ENCODE measurements around the gene RTN3.

DNA sequence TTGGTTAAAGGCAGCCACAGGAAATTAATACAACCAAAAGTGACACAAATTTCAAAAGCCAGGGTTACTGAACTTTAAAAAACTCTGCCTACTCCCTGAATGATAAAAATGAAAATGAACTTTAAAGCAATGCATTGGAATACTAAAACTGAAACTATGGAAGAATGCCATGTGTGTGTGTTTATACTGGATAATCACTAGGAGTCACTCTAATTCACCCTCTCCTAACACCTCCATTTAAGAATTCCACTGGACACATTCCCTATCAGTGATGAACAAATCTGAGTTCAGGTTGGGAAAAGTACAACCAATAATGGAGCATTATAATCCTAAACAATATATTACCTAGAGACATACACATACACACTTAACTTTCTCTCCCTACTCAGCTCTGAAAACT lies 39.6 kb upstream of the RTN3 start:
- no peak for TF ChIP-seq OSR1 (CRISPR knock-in tag; IDR thresholded peaks at IDR 0.05)
- TF ChIP-seq, protein P1, sequence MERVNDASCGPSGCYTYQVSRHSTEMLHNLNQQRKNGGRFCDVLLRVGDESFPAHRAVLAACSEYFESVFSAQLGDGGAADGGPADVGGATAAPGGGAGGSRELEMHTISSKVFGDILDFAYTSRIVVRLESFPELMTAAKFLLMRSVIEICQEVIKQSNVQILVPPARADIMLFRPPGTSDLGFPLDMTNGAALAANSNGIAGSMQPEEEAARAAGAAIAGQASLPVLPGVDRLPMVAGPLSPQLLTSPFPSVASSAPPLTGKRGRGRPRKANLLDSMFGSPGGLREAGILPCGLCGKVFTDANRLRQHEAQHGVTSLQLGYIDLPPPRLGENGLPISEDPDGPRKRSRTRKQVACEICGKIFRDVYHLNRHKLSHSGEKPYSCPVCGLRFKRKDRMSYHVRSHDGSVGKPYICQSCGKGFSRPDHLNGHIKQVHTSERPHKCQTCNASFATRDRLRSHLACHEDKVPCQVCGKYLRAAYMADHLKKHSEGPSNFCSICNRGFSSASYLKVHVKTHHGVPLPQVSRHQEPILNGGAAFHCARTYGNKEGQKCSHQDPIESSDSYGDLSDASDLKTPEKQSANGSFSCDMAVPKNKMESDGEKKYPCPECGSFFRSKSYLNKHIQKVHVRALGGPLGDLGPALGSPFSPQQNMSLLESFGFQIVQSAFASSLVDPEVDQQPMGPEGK (CRISPR knock-in tag; IDR thresholded peaks at IDR 0.05; ENCODE audit: borderline replicate concordance): no peak
- TF ChIP-seq ZFP3 (CRISPR knock-in tag; IDR thresholded peaks at IDR 0.05): no peak
- TF ChIP-seq BACH2 (CRISPR knock-in tag; IDR thresholded peaks at IDR 0.05; ENCODE audit: borderline replicate concordance): no peak
- TF ChIP-seq TOX (CRISPR knock-in tag; IDR thresholded peaks at IDR 0.05; ENCODE audit: borderline replicate concordance): no peak
- TF ChIP-seq ZFP30 (CRISPR knock-in tag; IDR thresholded peaks at IDR 0.05): no peak
- TF ChIP-seq RARB (CRISPR knock-in tag; IDR thresholded peaks at IDR 0.05): no peak
- TF ChIP-seq, protein P2, sequence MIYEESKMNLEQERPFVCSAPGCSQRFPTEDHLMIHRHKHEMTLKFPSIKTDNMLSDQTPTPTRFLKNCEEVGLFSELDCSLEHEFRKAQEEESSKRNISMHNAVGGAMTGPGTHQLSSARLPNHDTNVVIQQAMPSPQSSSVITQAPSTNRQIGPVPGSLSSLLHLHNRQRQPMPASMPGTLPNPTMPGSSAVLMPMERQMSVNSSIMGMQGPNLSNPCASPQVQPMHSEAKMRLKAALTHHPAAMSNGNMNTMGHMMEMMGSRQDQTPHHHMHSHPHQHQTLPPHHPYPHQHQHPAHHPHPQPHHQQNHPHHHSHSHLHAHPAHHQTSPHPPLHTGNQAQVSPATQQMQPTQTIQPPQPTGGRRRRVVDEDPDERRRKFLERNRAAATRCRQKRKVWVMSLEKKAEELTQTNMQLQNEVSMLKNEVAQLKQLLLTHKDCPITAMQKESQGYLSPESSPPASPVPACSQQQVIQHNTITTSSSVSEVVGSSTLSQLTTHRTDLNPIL (CRISPR knock-in tag; IDR thresholded peaks at IDR 0.05; ENCODE audit: low read depth): no peak
- TF ChIP-seq, protein P3, sequence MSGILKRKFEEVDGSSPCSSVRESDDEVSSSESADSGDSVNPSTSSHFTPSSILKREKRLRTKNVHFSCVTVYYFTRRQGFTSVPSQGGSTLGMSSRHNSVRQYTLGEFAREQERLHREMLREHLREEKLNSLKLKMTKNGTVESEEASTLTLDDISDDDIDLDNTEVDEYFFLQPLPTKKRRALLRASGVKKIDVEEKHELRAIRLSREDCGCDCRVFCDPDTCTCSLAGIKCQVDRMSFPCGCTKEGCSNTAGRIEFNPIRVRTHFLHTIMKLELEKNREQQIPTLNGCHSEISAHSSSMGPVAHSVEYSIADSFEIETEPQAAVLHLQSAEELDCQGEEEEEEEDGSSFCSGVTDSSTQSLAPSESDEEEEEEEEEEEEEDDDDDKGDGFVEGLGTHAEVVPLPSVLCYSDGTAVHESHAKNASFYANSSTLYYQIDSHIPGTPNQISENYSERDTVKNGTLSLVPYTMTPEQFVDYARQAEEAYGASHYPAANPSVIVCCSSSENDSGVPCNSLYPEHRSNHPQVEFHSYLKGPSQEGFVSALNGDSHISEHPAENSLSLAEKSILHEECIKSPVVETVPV (CRISPR knock-in tag; IDR thresholded peaks at IDR 0.05): no peak
- TF ChIP-seq ARNTL (CRISPR knock-in tag; IDR thresholded peaks at IDR 0.05; ENCODE audit: borderline replicate concordance, low read depth): no peak
- TF ChIP-seq, protein P4, sequence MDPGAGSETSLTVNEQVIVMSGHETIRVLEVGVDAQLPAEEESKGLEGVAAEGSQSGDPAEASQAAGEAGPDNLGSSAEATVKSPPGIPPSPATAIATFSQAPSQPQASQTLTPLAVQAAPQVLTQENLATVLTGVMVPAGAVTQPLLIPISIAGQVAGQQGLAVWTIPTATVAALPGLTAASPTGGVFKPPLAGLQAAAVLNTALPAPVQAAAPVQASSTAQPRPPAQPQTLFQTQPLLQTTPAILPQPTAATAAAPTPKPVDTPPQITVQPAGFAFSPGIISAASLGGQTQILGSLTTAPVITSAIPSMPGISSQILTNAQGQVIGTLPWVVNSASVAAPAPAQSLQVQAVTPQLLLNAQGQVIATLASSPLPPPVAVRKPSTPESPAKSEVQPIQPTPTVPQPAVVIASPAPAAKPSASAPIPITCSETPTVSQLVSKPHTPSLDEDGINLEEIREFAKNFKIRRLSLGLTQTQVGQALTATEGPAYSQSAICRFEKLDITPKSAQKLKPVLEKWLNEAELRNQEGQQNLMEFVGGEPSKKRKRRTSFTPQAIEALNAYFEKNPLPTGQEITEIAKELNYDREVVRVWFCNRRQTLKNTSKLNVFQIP (CRISPR knock-in tag; IDR thresholded peaks at IDR 0.05; ENCODE audit: borderline replicate concordance, low read depth): no peak
- no peak for TF ChIP-seq GLIS3 (CRISPR knock-in tag; IDR thresholded peaks at IDR 0.05)
- no peak for TF ChIP-seq ZC3H10 (CRISPR knock-in tag; IDR thresholded peaks at IDR 0.05)
- no peak for TF ChIP-seq ESRRG (CRISPR knock-in tag; IDR thresholded peaks at IDR 0.05)
